SK-N-SH (cell line): ENCODE data around the gene PCDHA13. TPM values are rescaled to one million over a fixed set of nuclear protein-coding genes. Genes with fewer than 3 reads are reported as not detected.
A peak's percentile ranks its signal among the peaks of the same experiment; 100 is the strongest.

Experiments
- CTCF ChIA-PET: fragments of 300-600, 350-600 bp; formaldehyde crosslinking; extraction: SDS; loops from one replicate; lab custom pipeline; 2021; lab: Yijun Ruan, JAX
- POLR2A ChIA-PET: fragments of 350-600 bp; sonication (Branson Sonifier 250); formaldehyde crosslinking; extraction: SDS; loops from one replicate; lab custom pipeline; 2020; ENCODE audit warnings: antibody characterized with exemption, inconsistent platforms; lab: Yijun Ruan, JAX
- DNase-seq: peaks from one replicate; pipeline ENCODE4 v3.0.0; 2012
- H2AFZ ChIP-seq: fragments of 200-600 bp; sonication (generic); 2 replicates; pipeline ENCODE4 v1.8.1; 2016; ENCODE audit warnings: antibody characterized with exemption, mild to moderate bottlenecking, low read depth
- H3F3A ChIP-seq: fragments of 200-600 bp; sonication (generic); replicated peaks from 2 replicates; pipeline ENCODE3; 2016; ENCODE audit warnings: antibody characterized with exemption, mild to moderate bottlenecking; ENCODE audit not compliant: insufficient read depth
- H3K27ac ChIP-seq, 2 experiments: fragments of 200-500 bp in 1 of 2; fragments of 200-600 bp in 1 of 2; sonication (Bioruptor generic) in 1 of 2; sonication (generic), shearing (Covaris generic) in 1 of 2; 2 replicates each; pipeline versions ENCODE4 v1.5.1 to v1.6.1; 2014 to 2016; ENCODE audit warnings: low read depth in 2 of 2, inconsistent platforms in 1 of 2, low read length in 1 of 2, mild to moderate bottlenecking in 1 of 2, mixed read lengths in 1 of 2
- H3K27me3 ChIP-seq: fragments of 200-600 bp; sonication (generic), shearing (Covaris generic); 2 replicates; pipeline ENCODE4 v1.6.1; 2016; ENCODE audit warnings: mixed run types; ENCODE audit not compliant: insufficient read depth
- H3K36me3 ChIP-seq, 2 experiments: fragments of 200-500 bp in 1 of 2; fragments of 200-600 bp in 1 of 2; sonication (Bioruptor generic) in 1 of 2; sonication (generic) in 1 of 2; replicated peaks in 1 of 2; 2 replicates each; pipeline versions ENCODE3 to v1.5.1; 2014 to 2016; ENCODE audit warnings: low read length in 1 of 2, mild to moderate bottlenecking in 1 of 2; ENCODE audit not compliant: insufficient read depth in 2 of 2, control insufficient read depth in 1 of 2
- H3K4me1 ChIP-seq, 2 experiments: fragments of 200-500 bp in 1 of 2; fragments of 200-600 bp in 1 of 2; sonication (Bioruptor generic) in 1 of 2; sonication (generic), shearing (Covaris generic) in 1 of 2; 2 replicates each; pipeline versions ENCODE4 v1.5.1 to v1.6.1; 2014 to 2016; ENCODE audit warnings: low read depth in 1 of 2, low read length in 1 of 2, mixed run types in 1 of 2; ENCODE audit not compliant: insufficient read depth in 2 of 2, control insufficient read depth in 1 of 2
- H3K4me2 ChIP-seq: fragments of 200-600 bp; sonication (generic), shearing (Covaris generic); 2 replicates; pipeline ENCODE4 v1.6.1; 2017; ENCODE audit warnings: mixed run types
- H3K4me3 ChIP-seq, 2 experiments: fragments of 200-500 bp in 1 of 2; fragments of 200-600 bp in 1 of 2; sonication (Bioruptor generic) in 1 of 2; sonication (generic), shearing (Covaris generic) in 1 of 2; 2 replicates each; pipeline versions ENCODE4 v1.5.1 to v1.8.1; 2014 to 2016; ENCODE audit warnings: low read depth in 2 of 2, inconsistent platforms in 1 of 2, low read length in 1 of 2, mild to moderate bottlenecking in 1 of 2, mixed read lengths in 1 of 2, moderate library complexity in 1 of 2
- H3K79me2 ChIP-seq: fragments of 200-600 bp; sonication (generic); 2 replicates; pipeline ENCODE4 v1.8.1; 2017; ENCODE audit warnings: mild to moderate bottlenecking; ENCODE audit not compliant: insufficient read depth
- H3K9ac ChIP-seq: fragments of 200-600 bp; sonication (generic); 2 replicates; pipeline ENCODE4 v1.6.1; 2017; ENCODE audit warnings: mixed run types
- H3K9me2 ChIP-seq: fragments of 200-600 bp; sonication (generic); 2 replicates; pipeline ENCODE4 v1.6.1; 2017; ENCODE audit warnings: mixed run types
- H3K9me3 ChIP-seq: fragments of 200-600 bp; sonication (generic); 2 replicates; pipeline ENCODE4 v1.6.1; 2017; ENCODE audit warnings: mixed run types, mild to moderate bottlenecking, moderate library complexity
- H4K20me1 ChIP-seq: fragments of 200-600 bp; sonication (generic); 2 replicates; pipeline ENCODE4 v1.6.1; 2017; ENCODE audit warnings: mild to moderate bottlenecking, mixed run types; ENCODE audit not compliant: insufficient read depth
- CHD2 ChIP-seq: fragments of 150-350 bp; IDR thresholded peaks from 2 replicates; pipeline ENCODE4 v1.6.1; 2018; ENCODE audit warnings: low read length; ENCODE audit not compliant: partially characterized antibody
- ELF1 ChIP-seq: IDR thresholded peaks from 2 replicates; pipeline ENCODE4 v1.4.0; 2012
- GABPA ChIP-seq: IDR thresholded peaks from 2 replicates; pipeline ENCODE4 v1.4.0; 2012; ENCODE audit warnings: low read depth, mild to moderate bottlenecking
- GATA2 ChIP-seq: sonication (generic); formaldehyde crosslinking; IDR thresholded peaks from 2 replicates; pipeline ENCODE4 v1.5.0; 2020; ENCODE audit warnings: mild to moderate bottlenecking, missing genetic modification reagents
- JUND ChIP-seq: IDR thresholded peaks from 2 replicates; pipeline ENCODE4 v1.4.0; 2012
- MEF2A ChIP-seq: IDR thresholded peaks from 2 replicates; pipeline ENCODE4 v1.4.0; 2012; ENCODE audit warnings: low read depth, borderline replicate concordance
- MXI1 ChIP-seq: IDR thresholded peaks from 2 replicates; pipeline ENCODE4 v1.6.1; 2012; ENCODE audit warnings: mild to moderate bottlenecking, low read depth, low read length, improper control_type of control experiment
- NFIC ChIP-seq: IDR thresholded peaks from 2 replicates; pipeline ENCODE4 v1.4.0; 2012; ENCODE audit warnings: borderline replicate concordance
- NRF1 ChIP-seq: IDR thresholded peaks from 2 replicates; pipeline ENCODE4 v1.6.1; 2012; ENCODE audit warnings: low read depth, mild to moderate bottlenecking, low read length
- PBX3 ChIP-seq: IDR thresholded peaks from 2 replicates; pipeline ENCODE4; 2012
- POLR2AphosphoS5 ChIP-seq: IDR thresholded peaks from 2 replicates; pipeline ENCODE4 v1.6.1; 2012; ENCODE audit warnings: low read depth, low read length
- REST ChIP-seq: IDR thresholded peaks from 2 replicates; pipeline ENCODE4 v1.6.1; 2012; ENCODE audit warnings: mild to moderate bottlenecking, low read depth, low read length, moderate library complexity
- RFX5 ChIP-seq: IDR thresholded peaks from 2 replicates; pipeline ENCODE4 v1.6.1; 2012; ENCODE audit warnings: mild to moderate bottlenecking, improper control_type of control experiment, low read length
- TCF12 ChIP-seq: IDR thresholded peaks from 2 replicates; pipeline ENCODE4 v1.4.0; 2012
- USF1 ChIP-seq: IDR thresholded peaks from 2 replicates; pipeline ENCODE4 v1.4.0; 2012; ENCODE audit warnings: low read depth, borderline replicate concordance
- YY1 ChIP-seq: IDR thresholded peaks from 2 replicates; pipeline ENCODE4 v1.4.0; 2012; ENCODE audit warnings: low read depth, mild to moderate bottlenecking
- WGBS: methylation state at CpG from one replicate; pipeline ENCODE4 v1.1.6; 2017; ENCODE audit warnings: low lambda C conversion rate; 5-methylcytosine and 5-hydroxymethylcytosine counted together
- polyA plus RNA-seq, 3 experiments: library from polyadenylated mRNA; depleted of rRNA; stranded (reverse); fragments of >200 nt; gene quantifications; 2 replicates each; pipeline ENCODE4 v1.2.3, GENCODE V29; 2012

The PCDHA13 gene
- polyA plus RNA-seq, 1 of the 3 experiments (the other 2 are of a cell fraction), result not detected

GRCh38 chr5:140925806-140926442, 44.0 kb downstream of the PCDHA13 start, which contains the start of gene PCDHAC1:
Gene PCDHAC1 (plus strand): TSS chr5:140926299. CDS start chr5:140926893, 594 bp downstream.
- Histone ChIP-seq H3K27me3 (no peaks in the 10 kb centered on the region), H3K9me3 (no peaks in the 10 kb centered on the region), H3K4me2 (peak within 1 kb of the TSS; percentile 81), H3K9me2 (no peaks in the 10 kb centered on the region), H3K4me3 (peak within 1 kb of the TSS; percentile 54 to 62), H3K27ac (peak within 1 kb of the TSS in 1 of 2 experiments; percentile 79; a peak in 2 of 4 replicates), H2AFZ (peak within 1 kb of the TSS; percentile 84; the same call in 1 of the 2 replicates), H3K9ac (no peak within 1 kb of the TSS), H3K79me2 (no peaks in the 10 kb centered on the region), H3F3A (no peaks in the 10 kb centered on the region), H3K4me1 (peaks cover 0 to 7% of the 10 kb centered on the region in 2 experiments; a peak in 2 of 4 replicates), H4K20me1 (no peaks in the 10 kb centered on the region), H3K36me3 (no peaks in the 10 kb centered on the region)
- ChIA-PET CTCF (interaction anchor here (0.6 to 5.0 kb wide), 45 partner anchors 9 to 251 kb away, joined by 3 to 194 read pairs (median 6); partner anchors contain the start of genes PCDHA10, PCDHA12, PCDHA4 and PCDHA5), POLR2A (interaction anchor here (0.9 to 2.8 kb wide), 8 partner anchors 10 to 120 kb away, joined by 3 to 54 read pairs (median 6); partner anchors contain the start of genes PCDHA8 and PCDHAC2)
- TF ChIP-seq JUND, result no peak
- TF ChIP-seq GABPA, result no peak
- no peak for TF ChIP-seq USF1
- TF ChIP-seq MEF2A, result no peak
- no peak for TF ChIP-seq TCF12
- TF ChIP-seq RFX5, result no peak
- TF ChIP-seq MXI1, result peak; percentile 68; the same call in 1 of the 2 replicates
- TF ChIP-seq CHD2, result no peak
- peak; percentile 17; the same call in 1 of the 2 replicates for TF ChIP-seq NRF1
- TF ChIP-seq POLR2AphosphoS5, result no peak
- no peak for TF ChIP-seq NFIC
- TF ChIP-seq REST, result no peak
- TF ChIP-seq ELF1, result no peak
- no peak for TF ChIP-seq YY1
- no peak for TF ChIP-seq PBX3
- TF ChIP-seq GATA2, result no peak
- DNase-seq, result peak; percentile 85
- 7% methylated on average over 33 of the region's 41 CpGs for WGBS
